A549 treated with Hydrocortisone at 1 μM for 4 hours (cell line): ENCODE data around the gene S100A10. TPM values are rescaled to one million over a fixed set of nuclear protein-coding genes. Genes with fewer than 3 reads are reported as not detected.

Source experiments
- total RNA-seq: library from RNA; stranded (reverse); fragments of 200-300 nt; extraction: Qiagen RNA extraction; gene quantifications from 5 replicates; pipeline ENCODE4 v1.2.3, GENCODE V29; 2022

Gene S100A10, protein sequence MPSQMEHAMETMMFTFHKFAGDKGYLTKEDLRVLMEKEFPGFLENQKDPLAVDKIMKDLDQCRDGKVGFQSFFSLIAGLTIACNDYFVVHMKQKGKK
- 1,665 to 2,678 TPM (median 2,486 TPM) in 5 replicates for total RNA-seq

DNA sequence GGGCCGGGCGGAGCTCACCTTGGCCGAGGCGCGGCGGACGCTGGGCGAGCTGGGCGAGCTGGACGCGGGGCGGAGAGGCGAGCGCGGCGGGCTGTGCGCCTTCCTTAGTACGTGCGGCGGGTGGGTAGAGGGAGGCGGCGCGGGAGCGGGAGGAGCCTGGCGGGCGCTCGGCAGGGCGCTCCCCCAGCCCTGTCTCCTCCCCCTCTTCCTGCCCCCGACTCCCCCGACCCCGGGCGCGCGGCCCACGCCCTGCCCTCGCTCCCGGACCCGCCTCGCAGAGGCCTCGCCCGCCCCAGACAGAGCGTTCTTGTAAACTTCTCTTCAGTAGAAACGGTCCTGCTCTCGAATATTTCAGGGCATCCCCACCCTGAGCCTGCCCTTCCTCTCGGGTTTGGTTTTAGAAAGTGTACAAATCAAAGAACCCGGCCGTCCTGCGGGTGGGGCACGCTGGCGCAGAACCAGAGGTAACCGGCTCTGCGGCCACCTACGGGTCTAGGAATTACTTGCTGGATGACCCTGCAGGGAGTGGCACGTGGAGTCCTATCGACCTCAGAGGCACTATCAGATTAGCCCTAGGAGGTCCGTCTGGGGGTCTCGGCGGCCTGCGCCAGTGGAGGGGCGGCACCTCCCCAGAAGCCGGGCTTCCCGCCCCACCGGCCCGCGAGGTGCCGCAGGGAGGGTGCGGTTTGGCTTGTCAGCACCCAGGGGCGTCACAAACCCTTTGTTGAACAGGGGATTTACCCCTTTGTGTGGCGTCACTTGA, at the start of gene S100A10:
Gene S100A10, minus strand, starts transcription at position 126 of the 763 bp plus-strand sequence. CDS start 7,629 bp downstream, outside the sequence.

DNA sequence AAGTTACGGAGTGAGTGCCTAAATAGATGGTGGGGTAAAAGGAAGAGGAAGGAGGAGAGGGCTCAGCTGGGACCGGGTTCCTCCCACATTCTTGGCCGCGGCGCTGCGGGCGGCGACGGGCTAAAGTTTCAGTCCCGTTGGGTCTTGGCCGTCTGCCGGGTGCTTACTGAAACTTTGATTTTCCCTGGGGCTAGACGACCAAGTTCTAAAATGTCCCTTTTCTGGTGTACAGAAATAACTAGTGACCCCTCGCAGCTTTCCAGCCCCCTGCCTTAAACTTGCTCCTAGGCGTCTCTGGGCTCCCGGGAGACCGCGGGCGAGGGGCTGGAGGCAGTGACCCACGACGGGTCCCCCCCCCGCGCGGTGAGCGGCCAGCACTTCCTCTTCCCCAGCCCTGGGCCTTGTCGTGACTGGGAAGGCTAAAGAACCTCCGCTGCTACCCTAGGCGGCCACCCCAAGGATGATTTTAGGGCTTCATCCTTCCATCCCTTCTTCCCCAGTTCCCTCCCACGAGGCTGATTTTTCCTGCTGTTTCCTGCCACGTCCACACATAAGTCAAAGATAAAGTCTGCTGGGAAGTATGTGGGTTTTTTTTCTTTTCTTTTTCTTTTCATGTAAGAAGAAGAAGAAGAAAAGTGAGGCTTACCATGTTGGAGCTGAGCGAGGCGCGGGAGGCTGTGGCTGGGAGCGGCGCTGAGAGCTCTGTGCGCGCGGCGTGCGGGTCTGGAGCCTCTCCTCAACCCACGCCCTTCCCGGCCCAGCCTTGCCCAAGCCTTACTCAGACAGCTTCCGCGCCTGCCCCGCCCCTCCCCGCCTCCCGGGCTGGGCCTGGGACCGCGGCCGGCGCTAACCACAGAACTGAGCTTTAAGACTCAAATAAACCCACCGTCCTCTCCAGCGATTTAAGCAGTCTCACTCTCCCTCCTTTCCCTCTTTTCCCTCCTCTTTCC, 42.9 kb upstream of the S100A10 start, which contains the start of gene S100A11:
Gene S100A11, minus strand, starts transcription at position 738 of the 950 bp plus-strand sequence. Its CDS starts 89 bp downstream, at position 649.

Other genes with a start within 250 kb of the S100A10 start
- gene MRPL9, start 230.4 kb downstream of the S100A10 start, total RNA-seq = 68.3 to 87.8 TPM (median 85.6 TPM) in 5 replicates
- 5.5 to 7.3 TPM (median 5.8 TPM) in 5 replicates for gene TDRKH, start 203.4 kb downstream of the S100A10 start, total RNA-seq
- not detected in 5 replicates for gene LINGO4, start 188.4 kb downstream of the S100A10 start, total RNA-seq
- 0.05 to 0.13 TPM (median 0.08 TPM) in 4 of 5 replicates, not detected in the other for gene RORC, start 162.1 kb downstream of the S100A10 start, total RNA-seq
- gene C2CD4D, start 154.0 kb downstream of the S100A10 start, total RNA-seq = not detected in 5 replicates
- gene THEM5, start 140.1 kb downstream of the S100A10 start, total RNA-seq = not detected in 5 replicates
- gene THEM4, start 84.3 kb downstream of the S100A10 start, total RNA-seq = 13.0 to 14.7 TPM (median 13.2 TPM) in 5 replicates
- 1,506 to 1,968 TPM (median 1,956 TPM) in 5 replicates for gene S100A11, start 43.1 kb upstream of the S100A10 start, total RNA-seq
- not detected in 5 replicates for gene TCHHL1, start 95.2 kb upstream of the S100A10 start, total RNA-seq
- 0.16 to 0.30 TPM (median 0.29 TPM) in 5 replicates for gene TCHH, start 121.6 kb upstream of the S100A10 start, total RNA-seq
- gene RPTN, start 165.4 kb upstream of the S100A10 start, total RNA-seq = 0.02 TPM in 1 of 5 replicates, not detected in the others
- not detected in 5 replicates for gene HRNR, start 230.3 kb upstream of the S100A10 start, total RNA-seq